Activated T-helper 1 cell treated with anti-CD3 and anti-CD28 coated beads, Interleukin-2, amount 50 U/mL, for 16 hours (primary cell): ENCODE data around the gene PDE11A.
"Not testable (repeated sequence)": the region's sequence is repeated elsewhere in the genome, so short reads cannot be mapped to it uniquely, and the experiment has no call there.

Experiments used
- DNase-seq, 2 donors: peaks; one replicate each; pipeline ENCODE4 v3.0.0-alpha.2; 2020; ENCODE audit warnings: low read depth in 1 of 2, low spot score in 1 of 2

Gene PDE11A

GRCh38 chr2:178074123-178075005, 1.8 kb upstream of the PDE11A start:
- no peak for DNase-seq

- DNase-seq: no peak
These were observed 586 bp downstream of the PDE11A start for GRCh38 chr2:178072000-178072382.

- no peak for DNase-seq
These were observed 1.8 kb downstream of the PDE11A start for GRCh38 chr2:178070824-178071223.

- DNase-seq: no peak
These were observed 3.0 kb downstream of the PDE11A start for GRCh38 chr2:178069551-178069950.

- DNase-seq: no peak
These were observed 3.6 kb downstream of the PDE11A start for GRCh38 chr2:178068823-178069454.

- no peak for DNase-seq
These were observed 5.5 kb downstream of the PDE11A start for GRCh38 chr2:178066890-178067669.

- no peak for DNase-seq
These were observed 6.3 kb downstream of the PDE11A start for GRCh38 chr2:178066324-178066723.

- no peak for DNase-seq
These were observed 12.9 kb downstream of the PDE11A start for GRCh38 chr2:178059681-178060080.

GRCh38 chr2:178059111-178059510, 13.5 kb downstream of the PDE11A start:
- no peak for DNase-seq

GRCh38 chr2:178057179-178057680, 15.3 kb downstream of the PDE11A start:
- DNase-seq: no peak

- DNase-seq: no peak
These were observed 16.2 kb downstream of the PDE11A start for GRCh38 chr2:178056345-178056744.

GRCh38 chr2:178051257-178051656, 21.3 kb downstream of the PDE11A start:
- DNase-seq: not testable (repeated sequence)

GRCh38 chr2:178047391-178047790, 25.2 kb downstream of the PDE11A start:
- DNase-seq: no peak

- DNase-seq: no peak
These were observed 27.7 kb downstream of the PDE11A start for GRCh38 chr2:178044836-178045235.

- DNase-seq: no peak
These were observed 29.3 kb downstream of the PDE11A start for GRCh38 chr2:178043266-178043665.

- DNase-seq: not testable (repeated sequence)
These were observed 39.0 kb downstream of the PDE11A start for GRCh38 chr2:178033583-178033982.

GRCh38 chr2:178029342-178029741, 43.2 kb downstream of the PDE11A start:
- no peak for DNase-seq

GRCh38 chr2:178025551-178026185, 46.9 kb downstream of the PDE11A start:
- no peak for DNase-seq

GRCh38 chr2:178018141-178018540, 54.4 kb downstream of the PDE11A start:
- DNase-seq: no peak

- DNase-seq: no peak
These were observed 56.0 kb downstream of the PDE11A start for GRCh38 chr2:178016612-178017011.

GRCh38 chr2:178012639-178013038, 59.9 kb downstream of the PDE11A start:
- no peak for DNase-seq
